Gastroesophageal sphincter (tissue), 3 donors: ENCODE measurements around the gene TYW1.

Source experiments
- EP300 ChIP-seq: sonication (generic); formaldehyde crosslinking; IDR thresholded peaks from one replicate; pipeline ENCODE4 v1.6.1; 2017; ENCODE audit warnings: antibody characterized with exemption, mild to moderate bottlenecking
- POLR2A ChIP-seq, 2 donors: fragments of 450-650 bp; IDR thresholded peaks; one replicate each; pipeline ENCODE4 v1.6.1; 2017; ENCODE audit warnings: antibody characterized with exemption in 2 of 2, mild to moderate bottlenecking in 2 of 2, moderate library complexity in 1 of 2
- POLR2AphosphoS5 ChIP-seq: sonication (generic); formaldehyde crosslinking; IDR thresholded peaks from one replicate; pipeline ENCODE4 v1.6.1; 2017; ENCODE audit warnings: antibody characterized with exemption
- TF ChIP-seq, protein P1 (sequence below), 4 experiments: fragments of 200-600 bp in 2 of 4; fragments of 450-650 bp in 2 of 4; sonication (generic) in 1 of 4; IDR thresholded peaks; one replicate each; pipeline ENCODE4 v1.5.1; 2017 to 2019; ENCODE audit warnings: antibody characterized with exemption in 4 of 4, mild to moderate bottlenecking in 2 of 4, moderate library complexity in 2 of 4

DNA sequence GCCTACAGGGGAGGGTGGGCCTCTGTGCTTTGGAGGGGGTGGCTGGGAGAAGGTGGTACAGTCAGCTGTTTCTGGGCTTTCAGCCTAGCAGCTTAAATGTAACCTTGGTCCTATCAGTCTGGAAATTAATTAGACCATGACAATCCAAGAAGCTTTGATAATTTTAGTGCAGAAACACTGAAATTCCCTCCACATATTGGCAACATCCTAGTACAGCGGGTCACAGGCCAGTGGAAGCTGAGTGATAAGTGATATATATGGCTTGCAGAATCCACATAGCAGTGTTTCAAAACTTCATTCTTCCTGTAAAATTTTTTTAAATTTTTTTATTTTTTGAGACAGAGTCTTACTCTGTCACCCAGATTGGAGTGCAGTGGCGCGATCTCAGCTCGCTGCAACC is 212.6 kb downstream of the TYW1 start:
- TF ChIP-seq, protein P1, sequence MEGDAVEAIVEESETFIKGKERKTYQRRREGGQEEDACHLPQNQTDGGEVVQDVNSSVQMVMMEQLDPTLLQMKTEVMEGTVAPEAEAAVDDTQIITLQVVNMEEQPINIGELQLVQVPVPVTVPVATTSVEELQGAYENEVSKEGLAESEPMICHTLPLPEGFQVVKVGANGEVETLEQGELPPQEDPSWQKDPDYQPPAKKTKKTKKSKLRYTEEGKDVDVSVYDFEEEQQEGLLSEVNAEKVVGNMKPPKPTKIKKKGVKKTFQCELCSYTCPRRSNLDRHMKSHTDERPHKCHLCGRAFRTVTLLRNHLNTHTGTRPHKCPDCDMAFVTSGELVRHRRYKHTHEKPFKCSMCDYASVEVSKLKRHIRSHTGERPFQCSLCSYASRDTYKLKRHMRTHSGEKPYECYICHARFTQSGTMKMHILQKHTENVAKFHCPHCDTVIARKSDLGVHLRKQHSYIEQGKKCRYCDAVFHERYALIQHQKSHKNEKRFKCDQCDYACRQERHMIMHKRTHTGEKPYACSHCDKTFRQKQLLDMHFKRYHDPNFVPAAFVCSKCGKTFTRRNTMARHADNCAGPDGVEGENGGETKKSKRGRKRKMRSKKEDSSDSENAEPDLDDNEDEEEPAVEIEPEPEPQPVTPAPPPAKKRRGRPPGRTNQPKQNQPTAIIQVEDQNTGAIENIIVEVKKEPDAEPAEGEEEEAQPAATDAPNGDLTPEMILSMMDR (IDR thresholded peaks at IDR 0.05), result no peak
- no peak for TF ChIP-seq EP300
- TF ChIP-seq POLR2AphosphoS5, result no peak
- TF ChIP-seq POLR2A (IDR thresholded peaks at IDR 0.05), result no peak
